Measurements from ENCODE around the gene SYNE4. TPM values are rescaled to one million over a fixed set of nuclear protein-coding genes. Genes with fewer than 3 reads are reported as not detected.

The SYNE4 gene, protein sequence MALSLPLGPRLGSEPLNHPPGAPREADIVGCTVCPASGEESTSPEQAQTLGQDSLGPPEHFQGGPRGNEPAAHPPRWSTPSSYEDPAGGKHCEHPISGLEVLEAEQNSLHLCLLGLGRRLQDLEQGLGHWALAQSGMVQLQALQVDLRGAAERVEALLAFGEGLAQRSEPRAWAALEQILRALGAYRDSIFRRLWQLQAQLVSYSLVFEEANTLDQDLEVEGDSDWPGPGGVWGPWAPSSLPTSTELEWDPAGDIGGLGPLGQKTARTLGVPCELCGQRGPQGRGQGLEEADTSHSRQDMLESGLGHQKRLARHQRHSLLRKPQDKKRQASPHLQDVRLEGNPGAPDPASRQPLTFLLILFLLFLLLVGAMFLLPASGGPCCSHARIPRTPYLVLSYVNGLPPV
- total RNA-seq, result 1 to 10 TPM in 2 of 3 donors, under 1 TPM in 1; 0.41 to 2.6 (median 1.5) TPM
- total RNA-seq (2013), result 0.43 TPM

DNA sequence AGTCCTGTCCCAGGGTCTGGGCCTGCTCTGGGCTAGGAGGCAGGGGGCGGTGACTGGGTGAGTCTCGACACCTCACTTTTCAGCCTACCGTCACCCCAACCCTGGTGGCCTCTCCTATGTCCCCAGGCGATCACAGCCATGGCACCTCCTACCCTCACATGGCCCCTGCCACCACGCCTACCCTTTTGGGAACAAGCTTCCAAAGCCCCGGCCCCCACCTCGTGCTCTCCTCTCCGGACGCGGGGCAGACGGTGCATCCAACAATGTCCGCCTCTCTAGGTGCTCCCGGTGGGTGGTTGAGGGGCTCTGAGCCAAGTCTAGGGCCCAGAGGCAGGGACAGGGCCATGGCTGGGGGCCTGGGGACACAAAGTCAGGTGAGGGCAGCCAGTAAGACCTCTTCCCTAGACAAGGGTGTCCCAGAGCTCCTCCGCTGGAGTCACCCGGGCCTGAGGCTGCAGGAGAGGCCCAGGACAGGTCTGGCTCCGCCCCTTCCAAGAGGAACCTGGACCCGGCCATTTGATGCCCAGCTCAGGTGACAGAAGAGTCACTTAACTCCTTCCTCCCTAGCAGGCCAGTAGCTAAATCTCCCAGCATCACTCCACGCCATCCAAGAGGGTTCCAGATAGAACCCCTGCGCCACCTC is at the start of gene SYNE4:
Gene SYNE4 (minus strand): TSS at position 478 of the 643 bp plus-strand sequence. CDS start 132 bp downstream, at position 346.
- 82% methylated on average over 19 of the region's 19 CpGs for WGBS (ENCODE audit: insufficient coverage)
- Histone ChIP-seq H3K4me3 (ENCODE audit: low read length) (no peak within 1 kb of the TSS), H3K4me1 (ENCODE audit: control insufficient read depth, insufficient read depth, low read length) (peaks cover 18% of the 10 kb centered on the region), H3K36me3 (ENCODE audit: control insufficient read depth, insufficient read depth, low read length) (no peaks in the 10 kb centered on the region), H3K27ac (ENCODE audit: low read length) (no peak within 1 kb of the TSS), H3K9me3 (ENCODE audit: control insufficient read depth, insufficient read depth, low read length) (no peaks in the 10 kb centered on the region), H3K27me3 (ENCODE audit: control insufficient read depth, insufficient read depth, low read length) (no peaks in the 10 kb centered on the region)
- no peaks in the 10 kb centered on the region for H3K27me3 Mint-ChIP-seq (ENCODE audit: low read depth in 2 of 2)
- peak within 1 kb of the TSS in 1 of 2 donors; percentile 65 for H3K27ac Mint-ChIP-seq
- ATAC-seq (no peak), DNase-seq (no peak)
- H3K9me3 Mint-ChIP-seq, result no peaks in the 10 kb centered on the region
- H3K4me1 Mint-ChIP-seq, result peaks cover 14 to 32% of the 10 kb centered on the region in 2 donors
- intact Hi-C loops (cut with micrococcal nuclease), result no loop called here
- H3K4me3 Mint-ChIP-seq, result peak within 1 kb of the TSS; percentile 71
- TF ChIP-seq CTCF (IDR thresholded peaks at IDR 0.05), result no peak
- H3K36me3 Mint-ChIP-seq, result no peaks in the 10 kb centered on the region

- Mint-ChIP-seq H3K4me1 (peaks cover 26 to 29% of the 10 kb centered on the region in 2 donors), H3K4me3 (peak within 1 kb of the TSS; percentile 98), H3K36me3 (no peaks in the 10 kb centered on the region), H3K27me3 (ENCODE audit: low read depth in 2 of 2) (no peaks in the 10 kb centered on the region), H3K9me3 (no peaks in the 10 kb centered on the region), H3K27ac (peak within 1 kb of the TSS; percentile 93 to 94)
- under 1% methylated on average over 76 of the region's 76 CpGs for WGBS (ENCODE audit: insufficient coverage)
- H3K4me3 ChIP-seq (ENCODE audit: low read length), result peak within 1 kb of the TSS; percentile 85
- peak within 1 kb of the TSS; percentile 90 for H3K27ac ChIP-seq (ENCODE audit: low read length)
- ATAC-seq, result peak; percentile 71 to 85 (median 75)
- H3K36me3 ChIP-seq (ENCODE audit: control insufficient read depth, insufficient read depth, low read length), result no peaks in the 10 kb centered on the region
- intact Hi-C loops (cut with micrococcal nuclease), result loop anchor here (1.0 to 5.0 kb wide), 6 partner anchors 41 to 159 kb away; partner anchors contain the start of genes ALKBH6, SDHAF1, TBCB and ZNF565
- TF ChIP-seq CTCF (IDR thresholded peaks at IDR 0.05), result peak; percentile 26
- H3K9me3 ChIP-seq (ENCODE audit: control insufficient read depth, insufficient read depth, low read length), result no peaks in the 10 kb centered on the region
- H3K27me3 ChIP-seq (ENCODE audit: control insufficient read depth, insufficient read depth, low read length), result no peaks in the 10 kb centered on the region
- peaks cover 18% of the 10 kb centered on the region for H3K4me1 ChIP-seq (ENCODE audit: control insufficient read depth, insufficient read depth, low read length)
- DNase-seq, result peak; percentile 95
Observed at GRCh38 chr19:36054733-36055686, 46.4 kb upstream of the SYNE4 start, which contains the start of gene WDR62. WDR62 (plus strand) TSS chr19:36054897; CDS start chr19:36054972, 75 bp downstream.

DNA sequence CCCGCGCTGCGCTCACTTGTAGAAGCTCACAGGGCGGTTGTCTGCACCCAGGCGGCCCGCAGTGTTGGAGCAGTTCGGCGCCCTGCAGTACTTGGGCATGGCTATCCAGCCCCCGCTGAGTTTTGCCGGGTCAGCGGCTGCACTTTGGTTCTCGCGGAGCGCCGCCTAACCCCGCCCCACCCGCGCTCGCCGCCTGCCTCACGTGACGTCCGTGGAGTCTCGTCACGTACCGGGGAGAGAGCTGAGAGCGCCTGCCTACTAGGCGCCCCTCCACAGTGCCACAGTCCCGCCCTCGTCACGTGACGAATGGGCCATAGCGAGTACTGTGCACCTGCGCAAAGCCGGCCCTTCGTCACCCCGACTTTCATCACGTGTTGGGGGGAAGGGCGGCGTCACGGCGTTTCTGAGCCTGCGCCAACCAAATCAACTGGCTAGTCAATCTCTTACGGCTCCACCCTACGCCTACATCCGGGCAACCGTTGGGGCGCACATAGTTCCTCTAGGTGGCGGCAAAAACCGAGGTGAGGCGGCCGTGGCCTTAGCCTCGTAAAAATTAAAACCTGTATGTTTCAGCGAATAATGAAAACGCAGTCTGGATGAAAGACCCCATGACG is 45.6 kb upstream of the SYNE4 start, which contains the start of gene THAP8:
Gene THAP8 (minus strand): TSS at position 167 of the 614 bp plus-strand sequence. CDS start 68 bp downstream, at position 99.
- H3K9me3 Mint-ChIP-seq, result no peaks in the 10 kb centered on the region
- no peaks in the 10 kb centered on the region for H3K36me3 Mint-ChIP-seq
- no peaks in the 10 kb centered on the region for H3K36me3 ChIP-seq (ENCODE audit: control insufficient read depth, insufficient read depth, low read length)
- peak; percentile 83 to 94 (median 84) for ATAC-seq
- peak within 1 kb of the TSS; percentile 98 for H3K4me3 Mint-ChIP-seq
- 0% methylated on average over 56 of the region's 56 CpGs for WGBS (ENCODE audit: insufficient coverage)
- peaks cover 26 to 29% of the 10 kb centered on the region in 2 donors for H3K4me1 Mint-ChIP-seq
- intact Hi-C loops (cut with micrococcal nuclease), result loop anchor here (1.0 to 5.0 kb wide), 6 partner anchors 40 to 160 kb away; partner anchors contain the start of genes ALKBH6, SDHAF1, TBCB and ZNF565
- H3K27ac ChIP-seq (ENCODE audit: low read length), result peak within 1 kb of the TSS; percentile 90
- peak within 1 kb of the TSS; percentile 85 for H3K4me3 ChIP-seq (ENCODE audit: low read length)
- DNase-seq, result peak; percentile 99 to 100
- H3K27me3 Mint-ChIP-seq (ENCODE audit: low read depth in 2 of 2), result no peaks in the 10 kb centered on the region
- H3K27me3 ChIP-seq (ENCODE audit: control insufficient read depth, insufficient read depth, low read length), result no peaks in the 10 kb centered on the region
- peaks cover 18% of the 10 kb centered on the region for H3K4me1 ChIP-seq (ENCODE audit: control insufficient read depth, insufficient read depth, low read length)
- TF ChIP-seq CTCF (IDR thresholded peaks at IDR 0.05), result peak; percentile 66
- peak within 1 kb of the TSS; percentile 93 to 94 for H3K27ac Mint-ChIP-seq
- no peaks in the 10 kb centered on the region for H3K9me3 ChIP-seq (ENCODE audit: control insufficient read depth, insufficient read depth, low read length)

Data from natural killer cell (primary cell).